B cell (primary cell): Measurements from ENCODE around the gene MOB2. TPM values are rescaled to one million over a fixed set of nuclear protein-coding genes. Genes with fewer than 3 reads are reported as not detected.

ENCODE experiments used
- ATAC-seq: fragments of 200-7000 bp; cut with Tn5 transposase; one replicate; pipeline ENCODE4 v1.10.0; 2021; ENCODE audit warnings: low read depth, mild to moderate bottlenecking, moderate number of reproducible peaks, moderate library complexity
- CTCF ChIA-PET: fragments of 350-600 bp; sonication (Branson Sonifier 250); formaldehyde crosslinking; loops from one replicate; lab custom pipeline; 2021; ENCODE audit warnings: antibody characterized with exemption, inconsistent platforms; lab: Charles Lee
- POLR2A ChIA-PET: fragments of 350-600 bp; sonication (Branson Sonifier 250); formaldehyde crosslinking; loops from one replicate; lab custom pipeline; 2021; ENCODE audit warnings: antibody characterized with exemption; lab: Charles Lee
- DNase-seq: peaks from one replicate; pipeline ENCODE4 v3.0.0; 2013
- H2AFZ ChIP-seq: 2 replicates; pipeline ENCODE4 v1.6.1; 2012; ENCODE audit warnings: mild to moderate bottlenecking, low read depth, low read length; ENCODE audit not compliant: insufficient read depth, poor library complexity, severe bottlenecking
- H3K27ac ChIP-seq, 2 donors: 1 replicate in 1 of 2; 2 replicates in 1 of 2; pipeline ENCODE4 v1.5.1; 2012 to 2013; ENCODE audit warnings: low read length in 2 of 2, mild to moderate bottlenecking in 2 of 2, moderate library complexity in 1 of 2
- H3K27me3 ChIP-seq, 4 experiments: fragments of 200-600 bp in 1 of 4; sonication (generic) in 1 of 4; replicated peaks in 1 of 4; 1 replicate in 2 of 4; 2 replicates in 2 of 4; pipeline versions ENCODE4 v1.6.1 to v1.7.0; 2013 to 2016; ENCODE audit warnings: low read length in 3 of 4, mild to moderate bottlenecking in 2 of 4, mixed read lengths in 1 of 4, moderate library complexity in 1 of 4; ENCODE audit not compliant: insufficient read depth in 4 of 4, control insufficient read depth in 3 of 4; ENCODE audit errors: control extremely low read depth in 1 of 4
- H3K36me3 ChIP-seq, 2 experiments: replicated peaks in 1 of 2; 1 replicate in 1 of 2; 2 replicates in 1 of 2; pipeline versions ENCODE4 v1.6.1 to v1.7.1; 2013; ENCODE audit warnings: low read length in 1 of 2; ENCODE audit not compliant: insufficient read depth in 2 of 2, control insufficient read depth in 1 of 2; ENCODE audit errors: control extremely low read depth in 1 of 2, extremely low read depth in 1 of 2
- H3K4me1 ChIP-seq, 2 donors: fragments of 200-600 bp in 1 of 2; sonication (generic) in 1 of 2; 1 replicate in 1 of 2; 2 replicates in 1 of 2; pipeline versions ENCODE4 v1.5.1 to v1.6.1; 2013 to 2017; ENCODE audit warnings: low read length in 2 of 2; ENCODE audit not compliant: control insufficient read depth in 2 of 2, insufficient read depth in 2 of 2
- H3K4me2 ChIP-seq: replicated peaks from 2 replicates; pipeline ENCODE3; 2012; ENCODE audit warnings: mild to moderate bottlenecking, low read depth, low read length; ENCODE audit not compliant: poor library complexity, severe bottlenecking
- H3K4me3 ChIP-seq, 5 experiments: fragments of 200-600 bp in 1 of 5; sonication (generic) in 1 of 5; 1 replicate in 3 of 5; 2 replicates in 2 of 5; pipeline versions ENCODE4 v1.5.1 to v1.7.0; 2011 to 2016; ENCODE audit warnings: low read length in 4 of 5, mild to moderate bottlenecking in 4 of 5, low read depth in 2 of 5, control low read depth in 1 of 5, moderate library complexity in 1 of 5; ENCODE audit not compliant: insufficient read depth in 1 of 5; ENCODE audit errors: control extremely low read depth in 1 of 5, extremely low read depth in 1 of 5
- H3K79me2 ChIP-seq: fragments of 200-600 bp; sonication (generic); one replicate; pipeline ENCODE4 v1.6.0; 2016; ENCODE audit warnings: low read length; ENCODE audit not compliant: control insufficient read depth, insufficient read depth
- H3K9ac ChIP-seq: fragments of 200-600 bp; sonication (generic); 2 replicates; pipeline ENCODE4 v1.6.1; 2017; ENCODE audit warnings: mild to moderate bottlenecking, low read length, moderate library complexity
- H3K9me3 ChIP-seq, 3 donors: one replicate each; pipeline versions ENCODE4 v1.6.1 to v1.7.1; 2013; ENCODE audit warnings: low read length in 2 of 3; ENCODE audit not compliant: control insufficient read depth in 2 of 3, insufficient read depth in 1 of 3; ENCODE audit errors: control extremely low read depth in 1 of 3
- H4K20me1 ChIP-seq: 2 replicates; pipeline ENCODE4 v1.6.0; 2012; ENCODE audit warnings: mild to moderate bottlenecking, low read length; ENCODE audit not compliant: insufficient read depth, control insufficient read depth, poor library complexity, severe bottlenecking
- H3K27ac Mint-ChIP-seq: one replicate; pipeline ENCODE4 v1.8.0; 2021; ENCODE audit warnings: mixed read lengths
- H3K27me3 Mint-ChIP-seq: one replicate; pipeline ENCODE4 v1.8.0; 2021; ENCODE audit warnings: mixed read lengths
- H3K4me1 Mint-ChIP-seq: one replicate; pipeline ENCODE4 v1.8.0; 2021; ENCODE audit warnings: mixed read lengths
- H3K4me3 Mint-ChIP-seq: one replicate; pipeline ENCODE4 v1.8.0; 2021; ENCODE audit warnings: mixed read lengths
- H3K9me3 Mint-ChIP-seq: one replicate; pipeline ENCODE4 v1.8.0; 2022; ENCODE audit warnings: mixed read lengths; ENCODE audit not compliant: insufficient read depth
- CTCF ChIP-seq: fragments of 200-600 bp; IDR thresholded peaks from one replicate; pipeline ENCODE4 v1.8.0; 2022; ENCODE audit warnings: antibody characterized with exemption, mild to moderate bottlenecking
- EZH2 ChIP-seq: IDR thresholded peaks from 2 replicates; pipeline ENCODE4 v1.6.1; 2012; ENCODE audit warnings: borderline replicate concordance, low read depth, mild to moderate bottlenecking, moderate library complexity, low read length; ENCODE audit not compliant: insufficient read depth, poor library complexity, severe bottlenecking
- WGBS: methylation state at CpG from one replicate; pipeline ENCODE4 v1.1.5; 2013; ENCODE audit warnings: missing lambda C conversion rate; ENCODE audit not compliant: insufficient coverage; 5-methylcytosine and 5-hydroxymethylcytosine counted together
- intact Hi-C: fragments of 100-400 bp; cut with micrococcal nuclease; formaldehyde crosslinking; loops from one replicate; pipeline ENCODE4 v1.10.0; 2022
- polyA plus RNA-seq: library from polyadenylated mRNA; depleted of rRNA; stranded (reverse); fragments of >200 nt; gene quantifications from 2 replicates; pipeline ENCODE4 v1.2.3, GENCODE V29; 2012
- total RNA-seq, 2 donors: library from RNA; stranded (reverse); fragments of 120-200 nt in 1 of 2; gene quantifications; 1 replicate in 1 of 2; 2 replicates in 1 of 2; pipeline versions ENCODE4 v1.2.3 to v1.2.4, GENCODE V29; 2013 to 2022

Gene MOB2
- total and polyA plus RNA-seq, 2 donors (not counting 1 experiment from before 2014, with no cell fraction given): 55.7 to 57.6 TPM

DNA sequence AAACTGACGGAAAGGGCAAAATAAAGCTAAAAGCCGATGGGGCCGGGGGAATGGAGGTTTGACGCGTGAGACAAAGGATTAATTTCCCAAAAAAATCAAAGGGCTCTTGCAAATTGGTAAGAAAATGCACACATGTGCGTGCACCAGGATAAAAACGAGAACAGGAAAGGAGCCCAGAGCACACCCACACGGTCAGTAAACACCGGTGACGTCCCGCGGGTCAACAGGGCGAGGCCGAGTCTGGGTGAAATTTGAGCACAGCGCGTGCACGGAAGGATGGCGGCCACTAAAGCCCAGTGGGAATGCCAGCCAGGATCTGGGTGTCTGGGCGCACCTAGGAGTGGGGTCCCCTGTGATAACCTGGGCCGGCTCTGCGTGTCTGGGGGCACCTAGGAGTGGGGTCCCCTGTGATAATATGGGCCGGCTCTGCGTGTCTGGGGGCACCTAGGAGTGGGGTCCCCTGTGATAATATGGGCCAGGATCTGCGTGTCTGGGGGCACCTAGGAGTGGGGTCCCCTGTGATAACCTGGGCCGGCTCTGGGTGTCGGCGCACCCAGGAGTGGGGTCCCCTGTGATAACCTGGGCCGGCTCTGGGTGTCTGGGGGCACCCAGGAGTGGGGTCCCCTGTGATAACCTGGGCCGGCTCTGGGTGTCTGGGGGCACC lies 52.5 kb downstream of the MOB2 start:
- Histone ChIP-seq H3K4me2 (no peak overlapping the region), H2AFZ (no peak overlapping the region), H3K36me3 (no peaks in the 10 kb centered on the region), H3K4me3 (no peak overlapping the region), H4K20me1 (no peaks in the 10 kb centered on the region), H3K27ac (no peak overlapping the region), H3K9ac (no peak overlapping the region), H3K79me2 (no peaks in the 10 kb centered on the region), H3K9me3 (peaks cover 0 to under 1% (median 0%) of the 10 kb centered on the region in 3 donors), H3K27me3 (peaks cover 0 to 7% (median 0%) of the 10 kb centered on the region in 4 experiments), H3K4me1 (no peaks in the 10 kb centered on the region)
- ATAC-seq (no peak), DNase-seq (no peak)
- WGBS: 95% methylated on average over 29 of the region's 29 CpGs
- no peaks in the 10 kb centered on the region for H3K27me3 Mint-ChIP-seq
- H3K27ac Mint-ChIP-seq: no peak overlapping the region
- no peaks in the 10 kb centered on the region for H3K9me3 Mint-ChIP-seq
- ChIA-PET POLR2A (no interaction called here), CTCF (no interaction called here)
- H3K4me3 Mint-ChIP-seq: no peak overlapping the region
- no peaks in the 10 kb centered on the region for H3K4me1 Mint-ChIP-seq
- intact Hi-C loops: no loop called here
- no peak for TF ChIP-seq CTCF
- no peak for TF ChIP-seq EZH2

GRCh38 chr11:1433568-1433967 lies 53.0 kb downstream of the MOB2 start:
- POLR2A ChIA-PET: no interaction called here
- ATAC-seq: no peak
- peaks cover 0 to 7% (median 0%) of the 10 kb centered on the region in 4 experiments for H3K27me3 ChIP-seq
- TF ChIP-seq CTCF (no peak), EZH2 (no peak)
- H3K79me2 ChIP-seq: no peaks in the 10 kb centered on the region
- CTCF ChIA-PET: no interaction called here
- no peak overlapping the region for H3K4me2 ChIP-seq
- H3K9ac ChIP-seq: no peak overlapping the region
- Mint-ChIP-seq H3K27ac (no peak overlapping the region), H3K27me3 (no peaks in the 10 kb centered on the region), H3K9me3 (no peaks in the 10 kb centered on the region), H3K4me3 (no peak overlapping the region), H3K4me1 (no peaks in the 10 kb centered on the region)
- no peaks in the 10 kb centered on the region for H4K20me1 ChIP-seq
- WGBS: 90% methylated on average over 15 of the region's 15 CpGs
- intact Hi-C loops: no loop called here
- H3K36me3 ChIP-seq: no peaks in the 10 kb centered on the region
- no peak overlapping the region for H3K27ac ChIP-seq
- H3K9me3 ChIP-seq: peaks cover 0 to 6% (median 0%) of the 10 kb centered on the region in 3 donors
- no peak overlapping the region for H2AFZ ChIP-seq
- no peaks in the 10 kb centered on the region for H3K4me1 ChIP-seq
- no peak overlapping the region for H3K4me3 ChIP-seq
- no peak for DNase-seq
